Esophagus (tissue), 2 donors: ENCODE measurements around the gene SIK2. TPM values are rescaled to one million over a fixed set of nuclear protein-coding genes. Genes with fewer than 3 reads are reported as not detected.

Experiments used
- H3K27ac ChIP-seq, 2 donors: one replicate each; pipeline ENCODE4 v1.5.1; 2013; ENCODE audit warnings: low read depth in 2 of 2, mild to moderate bottlenecking in 2 of 2, inconsistent platforms in 1 of 2, low read length in 1 of 2, moderate library complexity in 1 of 2
- H3K27me3 ChIP-seq, 2 donors: one replicate each; pipeline ENCODE4 v1.6.1; 2013; ENCODE audit warnings: low read length in 2 of 2, control low read depth in 1 of 2, mild to moderate bottlenecking in 1 of 2; ENCODE audit not compliant: insufficient read depth in 2 of 2, control insufficient read depth in 1 of 2
- H3K36me3 ChIP-seq, 2 donors: one replicate each; pipeline ENCODE4 v1.6.1; 2013; ENCODE audit warnings: low read length in 1 of 2; ENCODE audit not compliant: control insufficient read depth in 2 of 2, insufficient read depth in 2 of 2
- H3K4me1 ChIP-seq, 2 donors: one replicate each; pipeline ENCODE4 v1.6.1; 2013; ENCODE audit warnings: low read length in 1 of 2; ENCODE audit not compliant: control insufficient read depth in 2 of 2, insufficient read depth in 2 of 2
- H3K4me3 ChIP-seq, 2 donors: one replicate each; pipeline ENCODE4 v1.5.1; 2013; ENCODE audit warnings: low read length in 2 of 2, mild to moderate bottlenecking in 2 of 2, low read depth in 1 of 2, moderate library complexity in 1 of 2
- H3K9me3 ChIP-seq, 2 donors: one replicate each; pipeline ENCODE4 v1.6.1; 2013; ENCODE audit warnings: mild to moderate bottlenecking in 2 of 2, low read depth in 1 of 2, low read length in 1 of 2, moderate library complexity in 1 of 2; ENCODE audit not compliant: control insufficient read depth in 2 of 2, insufficient read depth in 1 of 2
- WGBS, 2 donors: extraction: QIAGEN DNeasy Blood & Tissue Kit; methylation state at CpG; one replicate each; pipeline ENCODE4 v1.1.7; 2013; 5-methylcytosine and 5-hydroxymethylcytosine counted together
- polyA plus RNA-seq, 2 donors: library from polyadenylated mRNA; stranded (reverse); fragments of 200-250 nt; gene quantifications; one replicate each; pipeline ENCODE4 v1.2.3, GENCODE V29; 2013
- donor health status: healthy with polysubstance abuse.
- donor health status: Bipolar disorder and iron deficiency.

The SIK2 gene
- polyA plus RNA-seq, 2 donors: 2.7 to 2.8 TPM

DNA sequence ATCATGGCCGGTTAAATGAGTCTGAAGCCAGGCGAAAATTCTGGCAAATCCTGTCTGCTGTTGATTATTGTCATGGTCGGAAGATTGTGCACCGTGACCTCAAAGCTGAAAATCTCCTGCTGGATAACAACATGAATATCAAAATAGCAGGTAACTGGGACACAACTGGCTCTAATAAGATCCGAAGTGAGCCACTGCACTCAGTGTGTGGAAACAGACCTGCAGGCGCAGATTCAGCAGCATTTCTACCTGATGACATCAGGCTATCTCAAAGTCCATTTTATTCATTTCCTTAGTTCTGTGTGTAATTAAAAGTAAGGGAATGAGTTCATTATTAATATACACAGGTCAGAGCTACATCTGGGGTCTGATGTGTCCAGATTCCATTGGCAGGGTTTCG, 85.8 kb downstream of the SIK2 start:
- H3K36me3 ChIP-seq: no peaks in the 10 kb centered on the region
- no peak overlapping the region for H3K4me3 ChIP-seq
- H3K9me3 ChIP-seq: no peaks in the 10 kb centered on the region
- no peaks in the 10 kb centered on the region for H3K27me3 ChIP-seq
- no peak overlapping the region for H3K27ac ChIP-seq
- no peaks in the 10 kb centered on the region for H3K4me1 ChIP-seq
- 85 to 93% methylated on average over 7 of the region's 7 CpGs for WGBS, 2 donors

DNA sequence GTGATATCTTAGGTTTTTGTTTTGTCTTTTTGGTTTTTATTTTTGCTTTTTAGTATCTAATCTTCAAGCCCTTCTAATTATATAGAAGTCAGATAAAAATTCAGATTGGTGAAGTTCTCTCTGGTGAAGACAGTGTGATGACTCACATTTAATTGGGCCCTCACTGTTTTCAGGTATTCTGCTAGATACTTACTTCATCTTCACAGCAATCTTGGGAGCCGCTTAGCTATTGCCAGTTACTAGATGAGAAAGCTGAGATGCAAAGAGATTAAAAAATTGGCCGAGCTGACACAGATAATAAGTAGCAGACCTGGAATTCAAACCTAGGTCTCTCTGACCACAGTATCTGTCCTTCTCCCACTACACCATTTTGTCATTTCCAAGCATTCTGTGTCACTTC, 88.9 kb downstream of the SIK2 start:
- no peak overlapping the region for H3K27ac ChIP-seq
- no peaks in the 10 kb centered on the region for H3K4me1 ChIP-seq
- 97% methylated on average over 2 of the region's 2 CpGs for WGBS, 2 donors
- no peak overlapping the region for H3K4me3 ChIP-seq
- no peaks in the 10 kb centered on the region for H3K27me3 ChIP-seq
- H3K36me3 ChIP-seq: no peaks in the 10 kb centered on the region
- no peaks in the 10 kb centered on the region for H3K9me3 ChIP-seq

GRCh38 chr11:111691741-111692140, 89.5 kb downstream of the SIK2 start:
- Histone ChIP-seq H3K27me3 (no peaks in the 10 kb centered on the region), H3K27ac (no peak overlapping the region), H3K4me1 (no peaks in the 10 kb centered on the region), H3K4me3 (no peak overlapping the region), H3K36me3 (no peaks in the 10 kb centered on the region), H3K9me3 (no peaks in the 10 kb centered on the region)
- WGBS, 2 donors: 74 to 89% methylated on average over 3 of the region's 3 CpGs

GRCh38 chr11:111693224-111693937, 91.1 kb downstream of the SIK2 start:
- Histone ChIP-seq H3K4me1 (no peaks in the 10 kb centered on the region), H3K27ac (no peak overlapping the region)

DNA sequence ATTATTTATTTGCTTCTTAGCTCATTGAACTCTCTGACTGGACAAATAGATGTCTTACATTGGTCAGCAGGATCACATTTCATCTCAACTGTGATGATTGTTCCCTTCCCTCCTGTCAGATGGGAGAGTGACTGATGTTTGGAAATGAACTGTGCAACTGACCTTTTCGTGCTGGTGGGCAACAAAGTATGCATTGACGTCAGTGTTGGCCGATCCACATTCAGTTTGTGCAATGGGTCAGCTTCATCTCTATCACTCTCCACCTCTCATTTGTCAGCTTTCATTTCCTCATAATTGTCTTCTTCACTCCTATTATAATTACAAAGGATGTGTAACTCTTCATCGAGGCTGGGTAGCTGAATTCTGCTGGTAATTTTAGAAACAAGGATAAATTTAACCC, 92.6 kb downstream of the SIK2 start:
- 46 to 53% methylated on average over 4 of the region's 4 CpGs for WGBS, 2 donors
- Histone ChIP-seq H3K27ac (no peak overlapping the region), H3K4me1 (no peaks in the 10 kb centered on the region)

More at GRCh38 chr11:111693224-111693937, 91.1 kb downstream of the SIK2 start:
- WGBS, 2 donors: 81 to 95% methylated on average over 6 of the region's 6 CpGs
- Histone ChIP-seq H3K9me3 (no peaks in the 10 kb centered on the region), H3K4me3 (no peak overlapping the region), H3K36me3 (no peaks in the 10 kb centered on the region), H3K27me3 (no peaks in the 10 kb centered on the region)

DNA sequence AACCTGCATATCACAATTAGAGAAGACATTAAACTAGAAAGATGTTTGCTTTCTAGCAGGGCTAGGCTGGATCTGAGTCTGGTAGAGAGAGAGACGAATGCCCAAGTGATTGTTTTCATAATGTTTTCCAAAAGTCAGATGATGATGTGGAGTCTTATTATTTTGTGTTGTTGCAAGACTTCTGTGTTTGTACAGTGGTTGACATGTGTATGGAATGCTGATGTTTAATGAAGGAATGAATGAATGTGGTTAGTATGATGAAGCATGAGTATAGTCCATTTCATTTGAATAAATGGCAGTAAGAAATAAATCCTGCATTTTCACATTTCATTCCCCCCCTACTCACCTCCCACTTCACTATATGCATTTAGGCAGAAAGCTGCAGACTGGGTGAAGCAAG, 94.3 kb downstream of the SIK2 start:
- Histone ChIP-seq H3K4me3 (no peak overlapping the region), H3K4me1 (no peaks in the 10 kb centered on the region)

More for the DNA sequence above, 92.6 kb downstream of the SIK2 start:
- H3K9me3 ChIP-seq: no peaks in the 10 kb centered on the region
- no peaks in the 10 kb centered on the region for H3K36me3 ChIP-seq
- H3K27me3 ChIP-seq: no peaks in the 10 kb centered on the region
- no peak overlapping the region for H3K4me3 ChIP-seq

GRCh38 chr11:111697933-111698371, 95.7 kb downstream of the SIK2 start:
- no peaks in the 10 kb centered on the region for H3K27me3 ChIP-seq
- H3K27ac ChIP-seq: no peak overlapping the region
- H3K4me1 ChIP-seq: no peaks in the 10 kb centered on the region
- 78 to 87% methylated on average over 1 of the region's 1 CpG for WGBS, 2 donors
- H3K9me3 ChIP-seq: no peaks in the 10 kb centered on the region
- no peak overlapping the region for H3K4me3 ChIP-seq
- peaks cover 0 to 2% of the 10 kb centered on the region in 2 donors for H3K36me3 ChIP-seq

More for the DNA sequence above, 94.3 kb downstream of the SIK2 start:
- H3K9me3 ChIP-seq: no peaks in the 10 kb centered on the region
- no peaks in the 10 kb centered on the region for H3K36me3 ChIP-seq
- no peaks in the 10 kb centered on the region for H3K27me3 ChIP-seq
- 56 to 72% methylated on average over 1 of the region's 1 CpG for WGBS, 2 donors
- no peak overlapping the region for H3K27ac ChIP-seq

DNA sequence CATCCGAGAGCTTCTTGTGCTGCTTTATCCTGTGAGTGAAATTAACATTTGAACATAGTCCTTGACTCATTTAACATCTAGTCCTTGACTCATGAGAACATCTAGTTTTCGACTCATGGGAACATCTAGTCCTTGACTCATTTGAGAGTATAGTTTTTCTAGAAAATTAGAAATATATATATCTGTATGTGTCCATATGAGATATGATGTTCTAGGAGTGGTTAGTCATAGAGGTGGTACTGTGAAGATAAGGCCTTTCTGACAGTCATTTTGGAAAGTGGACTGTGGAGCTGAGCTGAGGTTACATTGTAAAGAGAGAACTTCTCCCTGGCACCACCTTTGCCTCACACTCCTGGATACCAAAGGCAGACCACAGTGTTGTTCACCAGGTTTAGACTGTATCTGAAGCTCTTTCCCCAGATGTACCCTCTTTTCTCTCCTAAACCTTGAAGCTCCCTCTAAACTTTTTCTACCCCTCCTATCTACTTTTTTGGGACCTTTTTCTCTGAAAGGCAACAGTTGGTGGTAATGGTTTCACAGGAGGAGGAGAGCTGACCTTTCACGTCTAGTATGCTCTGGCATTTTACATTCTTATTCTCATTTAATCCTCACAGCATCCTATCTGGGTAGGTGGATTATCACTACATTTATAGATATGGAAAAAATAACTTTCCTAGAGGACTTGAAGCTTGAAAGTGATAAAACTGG, 96.8 kb downstream of the SIK2 start:
- Histone ChIP-seq H3K4me1 (no peaks in the 10 kb centered on the region), H3K27ac (no peak overlapping the region), H3K27me3 (no peaks in the 10 kb centered on the region), H3K36me3 (peaks cover 3 to 5% of the 10 kb centered on the region in 2 donors), H3K9me3 (no peaks in the 10 kb centered on the region), H3K4me3 (no peak overlapping the region)
- 94 to 96% methylated on average over 3 of the region's 3 CpGs for WGBS, 2 donors

DNA sequence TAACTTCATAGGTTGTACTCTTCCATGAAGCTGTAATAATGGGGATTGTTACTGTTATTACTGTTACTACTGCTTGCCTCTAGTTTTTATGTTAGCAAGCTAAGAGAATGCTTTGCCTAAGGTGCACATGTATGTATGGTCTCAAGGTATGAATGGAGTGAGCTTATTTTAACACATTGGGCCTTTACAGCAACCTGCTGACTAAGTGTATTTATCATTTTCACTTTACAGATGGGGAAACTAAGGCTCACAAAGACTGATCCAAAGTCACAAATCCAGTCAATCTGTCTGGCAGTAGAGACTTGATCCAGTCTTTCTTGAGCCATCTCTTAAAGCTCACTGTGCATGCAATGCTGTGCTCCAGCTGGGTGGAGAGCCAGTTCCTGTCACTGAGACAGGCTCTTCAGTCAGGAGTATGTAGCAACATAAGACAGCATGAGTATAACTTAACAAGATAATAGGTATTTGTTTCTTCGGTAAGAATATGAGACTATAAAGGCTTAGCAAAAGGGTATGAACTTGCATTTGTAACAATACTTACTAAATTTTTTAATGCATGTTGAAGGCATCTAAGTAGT, 97.4 kb downstream of the SIK2 start:
- Histone ChIP-seq H3K27ac (no peak overlapping the region), H3K27me3 (no peaks in the 10 kb centered on the region), H3K9me3 (no peaks in the 10 kb centered on the region), H3K4me3 (no peak overlapping the region), H3K4me1 (no peaks in the 10 kb centered on the region), H3K36me3 (peaks cover 6 to 7% of the 10 kb centered on the region in 2 donors)
- 95 to 100% methylated on average over 1 of the region's 1 CpG for WGBS, 2 donors
